Progenitor cell of endocrine pancreas (in vitro differentiated cells): ENCODE measurements around the gene TRIM72. TPM values are rescaled to one million over a fixed set of nuclear protein-coding genes. Genes with fewer than 3 reads are reported as not detected.

ENCODE experiments used
- DNase-seq: peaks from one replicate; pipeline ENCODE4 v3.0.0; 2021; ENCODE audit warnings: low spot score; ENCODE audit not compliant: unreplicated experiment
- H3K27ac Mint-ChIP-seq: 2 replicates; pipeline ENCODE4 v1.8.0; 2021; ENCODE audit warnings: mild to moderate bottlenecking, moderate library complexity, mixed read lengths
- H3K27me3 Mint-ChIP-seq: 2 replicates; pipeline ENCODE4 v1.8.0; 2021; ENCODE audit warnings: mixed read lengths
- H3K36me3 Mint-ChIP-seq: 2 replicates; pipeline ENCODE4 v1.8.0; 2022; ENCODE audit warnings: mixed read lengths; ENCODE audit not compliant: insufficient read depth
- H3K4me1 Mint-ChIP-seq: 2 replicates; pipeline ENCODE4 v1.8.0; 2021; ENCODE audit warnings: low read depth, mixed read lengths
- H3K4me3 Mint-ChIP-seq: 2 replicates; pipeline ENCODE4 v1.8.0; 2021; ENCODE audit warnings: low read depth, mild to moderate bottlenecking, moderate library complexity, mixed read lengths
- H3K9me3 Mint-ChIP-seq: 2 replicates; pipeline ENCODE4 v1.8.0; 2021; ENCODE audit warnings: low read depth, mixed read lengths
- total RNA-seq: library from RNA; stranded (reverse); gene quantifications from 2 replicates; pipeline ENCODE4 v1.2.1, GENCODE V29; 2021
- TF ChIP-seq, protein P1 (sequence below): fragments of 200-600 bp; sonication (generic); IDR thresholded peaks from one replicate; pipeline ENCODE4 v1.5.0; 2021; ENCODE audit warnings: antibody characterized with exemption, mild to moderate bottlenecking; ENCODE audit not compliant: unreplicated experiment

The TRIM72 gene
- total RNA-seq, 1 donor from 2014 or later, result 0.14 TPM

- Mint-ChIP-seq H3K27ac (peak overlapping the region; percentile 43), H3K4me1 (no peaks in the 10 kb centered on the region), H3K36me3 (no peaks in the 10 kb centered on the region), H3K27me3 (peaks cover 31% of the 10 kb centered on the region), H3K4me3 (no peak overlapping the region), H3K9me3 (no peaks in the 10 kb centered on the region)
- TF ChIP-seq, protein P1, sequence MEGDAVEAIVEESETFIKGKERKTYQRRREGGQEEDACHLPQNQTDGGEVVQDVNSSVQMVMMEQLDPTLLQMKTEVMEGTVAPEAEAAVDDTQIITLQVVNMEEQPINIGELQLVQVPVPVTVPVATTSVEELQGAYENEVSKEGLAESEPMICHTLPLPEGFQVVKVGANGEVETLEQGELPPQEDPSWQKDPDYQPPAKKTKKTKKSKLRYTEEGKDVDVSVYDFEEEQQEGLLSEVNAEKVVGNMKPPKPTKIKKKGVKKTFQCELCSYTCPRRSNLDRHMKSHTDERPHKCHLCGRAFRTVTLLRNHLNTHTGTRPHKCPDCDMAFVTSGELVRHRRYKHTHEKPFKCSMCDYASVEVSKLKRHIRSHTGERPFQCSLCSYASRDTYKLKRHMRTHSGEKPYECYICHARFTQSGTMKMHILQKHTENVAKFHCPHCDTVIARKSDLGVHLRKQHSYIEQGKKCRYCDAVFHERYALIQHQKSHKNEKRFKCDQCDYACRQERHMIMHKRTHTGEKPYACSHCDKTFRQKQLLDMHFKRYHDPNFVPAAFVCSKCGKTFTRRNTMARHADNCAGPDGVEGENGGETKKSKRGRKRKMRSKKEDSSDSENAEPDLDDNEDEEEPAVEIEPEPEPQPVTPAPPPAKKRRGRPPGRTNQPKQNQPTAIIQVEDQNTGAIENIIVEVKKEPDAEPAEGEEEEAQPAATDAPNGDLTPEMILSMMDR, result no peak
- DNase-seq, result no peak
These were observed 57.8 kb downstream of the TRIM72 start for GRCh38 chr16:31271621-31272190.

DNA sequence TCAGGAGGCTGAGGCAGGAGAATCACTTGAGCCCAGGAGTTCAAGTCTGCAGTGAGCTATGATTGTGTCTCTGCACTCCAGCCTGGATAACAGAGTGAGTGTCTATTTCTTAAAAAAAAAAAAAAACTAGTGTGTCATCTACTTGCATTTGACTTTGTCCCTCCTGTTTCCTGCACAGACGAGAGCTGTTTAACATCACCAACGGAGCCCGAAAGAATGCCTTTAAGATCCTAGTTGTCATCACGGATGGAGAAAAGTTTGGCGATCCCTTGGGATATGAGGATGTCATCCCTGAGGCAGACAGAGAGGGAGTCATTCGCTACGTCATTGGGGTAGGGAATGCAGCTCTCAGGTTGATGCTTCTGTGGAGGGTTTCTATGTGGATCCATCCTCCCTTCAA is 59.3 kb downstream of the TRIM72 start:
- no peaks in the 10 kb centered on the region for H3K4me1 Mint-ChIP-seq
- no peak overlapping the region for H3K27ac Mint-ChIP-seq
- H3K27me3 Mint-ChIP-seq, result peaks cover 21% of the 10 kb centered on the region
- H3K4me3 Mint-ChIP-seq, result no peak overlapping the region
- no peak for DNase-seq
- TF ChIP-seq, protein P1, result no peak
- H3K9me3 Mint-ChIP-seq, result no peaks in the 10 kb centered on the region
- no peaks in the 10 kb centered on the region for H3K36me3 Mint-ChIP-seq

GRCh38 chr16:31273676-31274075 is 59.8 kb downstream of the TRIM72 start:
- H3K27me3 Mint-ChIP-seq, result peaks cover 18% of the 10 kb centered on the region
- H3K4me3 Mint-ChIP-seq, result no peak overlapping the region
- no peaks in the 10 kb centered on the region for H3K9me3 Mint-ChIP-seq
- no peak for DNase-seq
- H3K27ac Mint-ChIP-seq, result no peak overlapping the region
- no peaks in the 10 kb centered on the region for H3K4me1 Mint-ChIP-seq
- H3K36me3 Mint-ChIP-seq, result no peaks in the 10 kb centered on the region
- TF ChIP-seq, protein P1, result no peak

- H3K27ac Mint-ChIP-seq, result peak overlapping the region; percentile 65
- no peaks in the 10 kb centered on the region for H3K4me1 Mint-ChIP-seq
These were observed 61.2 kb downstream of the TRIM72 start for GRCh38 chr16:31274831-31275816.

DNA sequence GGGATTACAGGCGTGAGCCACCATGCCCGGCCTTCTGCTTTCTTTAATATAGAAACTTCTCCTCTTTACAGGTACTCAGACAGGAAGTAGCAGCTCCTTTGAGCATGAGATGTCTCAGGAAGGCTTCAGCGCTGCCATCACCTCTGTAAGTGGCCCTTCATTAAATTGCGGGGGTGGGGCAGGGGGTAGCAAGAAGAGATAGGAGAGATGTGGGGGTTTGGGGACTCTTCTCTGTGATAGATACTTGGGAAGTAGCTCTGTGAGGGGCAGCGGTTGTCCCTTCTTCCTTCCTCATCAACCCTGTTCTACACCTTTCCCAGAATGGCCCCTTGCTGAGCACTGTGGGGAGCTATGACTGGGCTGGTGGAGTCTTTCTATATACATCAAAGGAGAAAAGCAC is 62.7 kb downstream of the TRIM72 start:
- Mint-ChIP-seq H3K27me3 (peaks cover 9% of the 10 kb centered on the region), H3K27ac (no peak overlapping the region), H3K4me3 (no peak overlapping the region), H3K36me3 (no peaks in the 10 kb centered on the region), H3K9me3 (no peaks in the 10 kb centered on the region), H3K4me1 (no peaks in the 10 kb centered on the region)
- no peak for DNase-seq
- TF ChIP-seq, protein P1, result no peak

More at GRCh38 chr16:31274831-31275816, 61.2 kb downstream of the TRIM72 start:
- H3K9me3 Mint-ChIP-seq, result no peaks in the 10 kb centered on the region
- DNase-seq, result no peak
- peaks cover 10% of the 10 kb centered on the region for H3K27me3 Mint-ChIP-seq
- H3K4me3 Mint-ChIP-seq, result no peak overlapping the region
- no peaks in the 10 kb centered on the region for H3K36me3 Mint-ChIP-seq
- TF ChIP-seq, protein P1, result no peak
